Effector memory CD8-positive, alpha-beta T cell (primary cell): ENCODE results near the gene AGAP1.

ENCODE experiments used
- ATAC-seq: fragments of 150-1000 bp; cut with Tn5 transposase; replicated peaks from 2 replicates; pipeline ENCODE4 v1.10.0; 2021; ENCODE audit warnings: mild to moderate bottlenecking, moderate library complexity
- DNase-seq, 3 experiments: peaks; one replicate each; pipeline ENCODE4 v3.0.0; 2021
- H3K27ac Mint-ChIP-seq, 2 donors: one replicate each; pipeline ENCODE4 v1.8.0; 2022; ENCODE audit warnings: mild to moderate bottlenecking in 2 of 2, mixed read lengths in 2 of 2, moderate library complexity in 2 of 2
- H3K27me3 Mint-ChIP-seq, 2 donors: one replicate each; pipeline ENCODE4 v1.8.0; 2022; ENCODE audit warnings: mixed read lengths in 2 of 2
- H3K36me3 Mint-ChIP-seq: one replicate; pipeline ENCODE4 v1.8.0; 2022; ENCODE audit warnings: mild to moderate bottlenecking, moderate library complexity, mixed read lengths; ENCODE audit not compliant: insufficient read depth
- H3K4me1 Mint-ChIP-seq, 2 donors: one replicate each; pipeline ENCODE4 v1.8.0; 2022; ENCODE audit warnings: low read depth in 2 of 2, mixed read lengths in 2 of 2
- H3K4me3 Mint-ChIP-seq, 2 donors: one replicate each; pipeline ENCODE4 v1.8.0; 2022; ENCODE audit warnings: mild to moderate bottlenecking in 2 of 2, mixed read lengths in 2 of 2, moderate library complexity in 2 of 2
- H3K9me3 Mint-ChIP-seq, 2 donors: one replicate each; pipeline ENCODE4 v1.8.0; 2022; ENCODE audit warnings: mixed read lengths in 2 of 2

The AGAP1 gene

DNA sequence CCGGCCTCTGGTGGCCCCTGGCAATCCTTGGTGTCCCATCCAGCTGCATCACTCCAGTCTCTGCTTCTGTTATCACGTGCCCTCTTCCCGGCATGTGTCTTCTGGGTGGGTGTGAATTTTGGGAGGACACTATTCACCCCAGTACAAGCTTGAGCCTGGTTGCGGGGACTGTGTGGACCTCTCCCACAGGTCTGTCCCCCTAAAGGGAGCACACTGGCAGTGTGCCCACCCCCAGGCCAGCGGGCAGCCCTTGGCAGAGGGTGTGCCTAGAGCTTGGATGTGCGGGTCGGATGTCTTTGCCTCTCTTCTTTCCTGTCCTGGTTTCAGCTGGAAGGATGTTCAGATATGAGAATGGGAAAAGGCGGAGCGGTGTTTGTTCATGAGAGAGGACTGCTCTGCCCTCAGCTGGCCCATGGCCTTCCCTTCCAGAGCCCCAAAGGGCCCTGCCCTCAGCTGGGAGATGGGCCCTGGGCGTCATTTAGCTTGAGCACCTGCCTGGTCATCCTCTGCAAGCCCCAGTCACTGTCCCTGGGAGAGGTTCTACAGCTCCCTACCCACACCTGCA is 73.2 kb downstream of the AGAP1 start:
- no peak overlapping the region for H3K27ac Mint-ChIP-seq
- peaks cover 0 to 2% of the 10 kb centered on the region in 2 donors for H3K9me3 Mint-ChIP-seq
- peaks cover 15 to 24% of the 10 kb centered on the region in 2 donors for H3K4me1 Mint-ChIP-seq
- H3K36me3 Mint-ChIP-seq, result no peaks in the 10 kb centered on the region
- no peak overlapping the region for H3K4me3 Mint-ChIP-seq
- DNase-seq (no peak), ATAC-seq (no peak)
- H3K27me3 Mint-ChIP-seq, result peaks cover 4 to 24% of the 10 kb centered on the region in 2 donors

DNA sequence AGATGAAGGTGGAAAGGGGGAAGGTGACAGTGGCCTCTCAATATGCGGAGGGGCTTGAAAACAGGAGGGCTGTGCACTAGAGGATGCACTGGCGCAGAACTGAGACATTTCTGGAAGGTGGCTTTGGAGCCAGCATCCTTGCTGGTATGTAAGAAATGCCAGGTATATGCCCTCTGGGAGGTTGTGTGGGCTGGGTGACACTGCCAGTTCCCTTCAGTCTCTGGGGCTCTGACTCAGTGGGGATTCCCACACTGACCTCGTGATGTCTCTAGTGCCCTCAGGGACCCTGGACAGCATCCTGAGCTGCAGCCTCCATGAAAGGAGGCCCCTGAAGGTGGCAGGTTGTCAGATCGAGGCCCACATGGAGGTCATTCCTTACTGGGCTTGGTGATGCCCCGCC is 74.0 kb downstream of the AGAP1 start:
- H3K9me3 Mint-ChIP-seq, result peaks cover 0 to 2% of the 10 kb centered on the region in 2 donors
- H3K27ac Mint-ChIP-seq, result no peak overlapping the region
- ATAC-seq, result no peak
- H3K36me3 Mint-ChIP-seq, result no peaks in the 10 kb centered on the region
- no peak overlapping the region for H3K4me3 Mint-ChIP-seq
- H3K4me1 Mint-ChIP-seq, result peaks cover 15 to 24% of the 10 kb centered on the region in 2 donors
- H3K27me3 Mint-ChIP-seq, result peaks cover 4 to 27% of the 10 kb centered on the region in 2 donors
- DNase-seq, result no peak

- Mint-ChIP-seq H3K36me3 (no peaks in the 10 kb centered on the region), H3K27ac (no peak overlapping the region), H3K4me1 (peaks cover 14 to 21% of the 10 kb centered on the region in 2 donors), H3K9me3 (peaks cover 0 to 2% of the 10 kb centered on the region in 2 donors), H3K4me3 (no peak overlapping the region), H3K27me3 (peaks cover under 1 to 22% of the 10 kb centered on the region in 2 donors)
- DNase-seq (no peak), ATAC-seq (no peak)
These were observed 74.6 kb downstream of the AGAP1 start for GRCh38 chr2:235568431-235568830.

DNA sequence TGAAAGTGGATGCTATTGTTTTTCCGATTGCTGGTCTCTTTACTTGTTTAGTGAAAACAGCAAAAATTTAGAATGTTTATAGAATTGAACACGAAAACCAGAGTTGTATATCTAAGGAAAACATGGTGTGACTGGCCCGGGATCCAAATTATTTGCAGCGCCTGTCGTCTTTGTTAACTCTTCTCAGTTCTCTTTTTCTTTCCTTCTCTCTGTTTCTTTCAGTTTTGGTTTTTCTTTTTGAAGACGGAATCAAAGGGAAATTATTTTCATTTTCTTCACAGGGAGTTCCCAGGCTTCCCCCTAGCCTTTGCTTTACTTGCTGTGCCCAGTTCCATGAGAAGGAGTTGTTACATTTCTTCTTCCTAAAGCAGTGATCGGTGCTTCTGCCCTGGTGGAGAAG is 76.0 kb downstream of the AGAP1 start:
- H3K9me3 Mint-ChIP-seq, result peaks cover 0 to 2% of the 10 kb centered on the region in 2 donors

GRCh38 chr2:235570256-235570655 is 76.4 kb downstream of the AGAP1 start:
- peaks cover 0 to 18% of the 10 kb centered on the region in 2 donors for H3K27me3 Mint-ChIP-seq
- ATAC-seq, result no peak

More for the DNA sequence above, 76.0 kb downstream of the AGAP1 start:
- Mint-ChIP-seq H3K27me3 (peaks cover 0 to 18% of the 10 kb centered on the region in 2 donors), H3K27ac (no peak overlapping the region), H3K4me1 (peaks cover 12 to 15% of the 10 kb centered on the region in 2 donors), H3K4me3 (no peak overlapping the region), H3K36me3 (no peaks in the 10 kb centered on the region)
- ATAC-seq (no peak), DNase-seq (no peak)

GRCh38 chr2:235570966-235571692 is 77.3 kb downstream of the AGAP1 start:
- H3K27me3 Mint-ChIP-seq, result peaks cover 0 to 18% of the 10 kb centered on the region in 2 donors
- peaks cover 0 to 2% of the 10 kb centered on the region in 2 donors for H3K9me3 Mint-ChIP-seq
- H3K4me3 Mint-ChIP-seq, result no peak overlapping the region
- ATAC-seq (no peak), DNase-seq (no peak)
- peaks cover 11 to 15% of the 10 kb centered on the region in 2 donors for H3K4me1 Mint-ChIP-seq
- H3K36me3 Mint-ChIP-seq, result no peaks in the 10 kb centered on the region
- no peak overlapping the region for H3K27ac Mint-ChIP-seq

More at GRCh38 chr2:235570256-235570655, 76.4 kb downstream of the AGAP1 start:
- H3K4me3 Mint-ChIP-seq, result no peak overlapping the region
- no peak overlapping the region for H3K27ac Mint-ChIP-seq
- peaks cover 12 to 15% of the 10 kb centered on the region in 2 donors for H3K4me1 Mint-ChIP-seq
- no peaks in the 10 kb centered on the region for H3K36me3 Mint-ChIP-seq
- DNase-seq, result no peak
- H3K9me3 Mint-ChIP-seq, result peaks cover 0 to 2% of the 10 kb centered on the region in 2 donors

- H3K9me3 Mint-ChIP-seq, result peaks cover 0 to 2% of the 10 kb centered on the region in 2 donors
- no peaks in the 10 kb centered on the region for H3K36me3 Mint-ChIP-seq
- H3K27ac Mint-ChIP-seq, result peak overlapping the region in 1 of 2 donors; percentile 49
- no peak overlapping the region for H3K4me3 Mint-ChIP-seq
- ATAC-seq (no peak), DNase-seq (no peak)
- H3K27me3 Mint-ChIP-seq, result peaks cover 0 to 10% of the 10 kb centered on the region in 2 donors
- peaks cover 3 to 4% of the 10 kb centered on the region in 2 donors for H3K4me1 Mint-ChIP-seq
These were observed 78.7 kb downstream of the AGAP1 start for GRCh38 chr2:235572592-235572991.

GRCh38 chr2:235573331-235574221 is 79.7 kb downstream of the AGAP1 start:
- H3K27me3 Mint-ChIP-seq, result peaks cover 0 to 7% of the 10 kb centered on the region in 2 donors
- H3K36me3 Mint-ChIP-seq, result no peaks in the 10 kb centered on the region
- H3K9me3 Mint-ChIP-seq, result peaks cover 0 to 2% of the 10 kb centered on the region in 2 donors
- H3K4me3 Mint-ChIP-seq, result no peak overlapping the region
- H3K27ac Mint-ChIP-seq, result peak overlapping the region in 1 of 2 donors; percentile 49
- ATAC-seq (no peak), DNase-seq (no peak)
- peaks cover 3 to 4% of the 10 kb centered on the region in 2 donors for H3K4me1 Mint-ChIP-seq

DNA sequence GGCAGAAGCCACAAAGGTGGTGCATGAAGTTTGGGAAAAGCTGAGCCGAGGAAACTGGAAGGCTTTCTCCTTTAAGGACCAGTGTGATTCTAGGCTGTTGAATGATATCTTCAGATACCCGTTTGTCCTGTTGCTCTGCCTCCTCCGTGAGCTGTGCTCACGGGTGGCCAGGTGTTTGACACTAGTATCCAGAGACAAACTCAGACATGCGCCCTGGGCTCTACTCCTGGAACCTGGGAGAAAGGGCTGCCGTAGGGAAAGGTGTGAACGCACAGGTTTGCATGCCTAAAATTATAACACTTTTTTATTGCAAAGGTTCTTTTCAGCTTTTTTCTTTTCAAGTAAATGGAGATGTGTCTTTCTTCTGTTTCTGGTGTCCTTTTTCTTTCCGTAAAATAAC is 81.6 kb downstream of the AGAP1 start:
- H3K27me3 Mint-ChIP-seq, result peaks cover 0 to 7% of the 10 kb centered on the region in 2 donors
- no peak for ATAC-seq
- DNase-seq, result no peak
- H3K36me3 Mint-ChIP-seq, result peaks cover 3% of the 10 kb centered on the region
- no peak overlapping the region for H3K4me3 Mint-ChIP-seq
- peaks cover 6% of the 10 kb centered on the region in 2 donors for H3K4me1 Mint-ChIP-seq
- H3K27ac Mint-ChIP-seq, result no peak overlapping the region
- H3K9me3 Mint-ChIP-seq, result no peaks in the 10 kb centered on the region

DNA sequence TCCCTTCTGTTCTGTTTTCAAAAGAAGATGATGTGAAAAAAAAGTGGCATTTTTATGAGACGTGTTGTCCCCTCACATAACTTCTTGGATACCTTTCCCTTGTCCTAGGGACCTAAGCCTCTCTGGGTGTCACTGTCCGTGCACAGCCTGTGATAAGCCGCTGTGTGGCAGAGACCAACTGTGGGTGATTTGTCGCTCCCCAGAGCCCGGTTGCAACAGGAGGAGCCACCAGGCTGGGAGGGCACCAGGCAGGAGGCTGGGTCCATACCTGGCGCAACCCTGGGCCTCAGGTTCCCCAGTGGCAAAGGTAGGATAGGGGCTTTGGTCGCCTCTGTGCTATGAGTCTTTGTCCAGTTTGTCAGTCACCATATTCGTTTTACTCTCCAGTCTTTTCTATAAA is 82.1 kb downstream of the AGAP1 start:
- Mint-ChIP-seq H3K4me3 (no peak overlapping the region), H3K4me1 (peaks cover 6% of the 10 kb centered on the region in 2 donors), H3K27me3 (peaks cover 0 to 7% of the 10 kb centered on the region in 2 donors), H3K27ac (no peak overlapping the region), H3K36me3 (peaks cover 3% of the 10 kb centered on the region), H3K9me3 (no peaks in the 10 kb centered on the region)
- DNase-seq (no peak), ATAC-seq (no peak)

DNA sequence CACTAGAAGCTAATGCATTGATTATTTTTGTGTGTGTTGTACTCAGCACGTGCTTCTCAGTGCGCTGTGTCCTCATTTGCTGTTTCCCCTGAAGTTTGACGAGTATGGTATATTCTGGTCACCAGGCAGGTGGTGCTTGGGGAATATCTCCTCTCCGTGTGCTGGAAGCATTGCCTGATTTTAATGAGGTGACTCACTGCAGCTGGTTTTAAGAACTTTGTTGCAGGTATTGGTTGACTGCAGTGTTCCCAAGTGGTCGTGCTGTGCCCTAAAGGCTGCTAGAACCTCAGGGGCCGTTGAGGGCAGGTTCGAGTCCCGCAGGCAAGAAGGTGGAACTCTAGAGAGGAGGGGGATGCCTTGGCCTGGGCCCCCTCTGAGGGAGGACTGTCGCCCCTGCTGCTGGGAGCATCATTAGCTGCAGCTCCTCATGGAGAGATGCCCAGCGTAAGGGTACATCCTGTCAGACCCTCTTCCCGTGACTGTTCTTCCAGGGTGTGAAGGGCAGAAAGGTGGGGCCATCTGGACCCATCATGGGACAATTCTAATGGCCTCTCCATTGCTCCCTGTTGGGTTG is 82.6 kb downstream of the AGAP1 start:
- H3K27ac Mint-ChIP-seq, result no peak overlapping the region

DNA sequence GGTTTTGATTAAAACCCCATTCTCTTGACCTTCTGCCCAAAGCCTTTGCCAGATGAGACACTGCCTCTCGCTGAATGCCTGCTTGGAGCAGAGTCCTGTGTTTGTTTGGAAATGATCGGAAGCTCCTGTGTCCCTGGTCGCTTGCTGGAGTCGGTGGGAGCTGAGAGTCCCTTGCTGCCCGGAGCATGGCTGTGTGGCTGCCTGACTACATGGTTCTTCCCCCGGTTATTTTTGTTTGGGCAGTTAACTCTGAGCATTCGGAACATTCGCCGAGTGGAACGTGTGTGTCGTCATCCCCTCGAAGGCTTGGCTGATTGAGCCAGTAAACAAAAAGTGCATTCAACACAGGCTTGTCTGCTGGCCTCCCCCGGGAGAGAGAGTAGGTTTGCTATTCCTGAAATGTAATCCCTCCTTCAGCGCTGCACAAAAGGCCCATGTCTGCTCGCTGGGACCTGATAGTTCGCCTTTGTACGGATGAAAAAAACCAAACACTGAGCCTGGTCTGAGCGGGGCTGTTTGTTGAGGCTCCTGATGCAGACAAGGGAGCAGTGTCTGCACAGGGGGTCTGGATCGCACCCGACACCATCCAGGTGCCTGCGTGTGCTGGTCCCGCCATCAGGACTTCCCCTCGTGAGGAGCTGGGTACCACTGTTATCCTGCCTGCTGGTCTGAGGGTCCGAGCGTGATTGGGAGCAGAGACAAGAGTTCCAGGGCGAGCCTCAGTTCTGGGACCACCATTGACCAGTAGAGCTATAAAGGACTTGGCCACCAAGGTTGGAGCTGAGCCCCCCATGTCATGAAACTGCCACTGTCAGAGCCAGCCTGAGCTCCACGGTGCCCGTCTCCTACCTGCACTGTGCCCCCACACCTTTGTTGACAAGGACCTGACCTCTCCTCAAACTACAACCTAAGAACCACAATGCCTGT is 83.8 kb downstream of the AGAP1 start:
- no peaks in the 10 kb centered on the region for H3K9me3 Mint-ChIP-seq
- DNase-seq (no peak), ATAC-seq (no peak)
- H3K27me3 Mint-ChIP-seq, result peaks cover 0 to under 1% of the 10 kb centered on the region in 2 donors
- peaks cover 2 to 6% of the 10 kb centered on the region in 2 donors for H3K4me1 Mint-ChIP-seq
- H3K27ac Mint-ChIP-seq, result no peak overlapping the region
- peaks cover 3% of the 10 kb centered on the region for H3K36me3 Mint-ChIP-seq
- no peak overlapping the region for H3K4me3 Mint-ChIP-seq

More for the DNA sequence above, 82.6 kb downstream of the AGAP1 start:
- H3K4me3 Mint-ChIP-seq, result no peak overlapping the region
- peaks cover 0 to 7% of the 10 kb centered on the region in 2 donors for H3K27me3 Mint-ChIP-seq
- H3K4me1 Mint-ChIP-seq, result peaks cover 6% of the 10 kb centered on the region in 2 donors
- DNase-seq, result no peak
- H3K36me3 Mint-ChIP-seq, result peaks cover 3% of the 10 kb centered on the region
- no peak for ATAC-seq
- no peaks in the 10 kb centered on the region for H3K9me3 Mint-ChIP-seq
